ENCODE results near the gene NSUN5. TPM values are rescaled to one million over a fixed set of nuclear protein-coding genes. Genes with fewer than 3 reads are reported as not detected.
"Not testable (repeated sequence)": the region's sequence is repeated elsewhere in the genome, so short reads cannot be mapped to it uniquely, and the experiment has no call there.

The NSUN5 gene
- polyA plus RNA-seq, 1 experiment = 13.6 TPM

DNA sequence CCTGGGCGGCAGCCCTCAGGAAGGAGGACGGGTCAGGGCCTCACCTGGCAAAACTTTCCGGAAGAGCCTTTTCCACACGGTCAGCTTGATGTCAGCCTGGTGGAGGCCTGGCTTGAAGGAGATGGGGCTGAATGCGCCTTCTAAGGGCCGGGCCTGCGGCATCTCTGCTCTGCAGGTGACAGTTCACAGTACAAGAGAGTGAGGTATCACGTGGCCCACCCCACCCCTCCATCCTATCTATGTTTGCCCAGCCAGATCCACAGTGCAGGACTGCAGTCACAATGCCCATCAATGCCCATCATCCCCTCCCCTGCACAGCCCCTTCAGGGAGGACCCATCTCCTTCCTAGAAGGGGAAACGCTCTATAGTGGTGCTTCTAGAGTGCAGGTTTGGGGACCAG lies 7.9 kb upstream of the NSUN5 start:
- H3K27me3 ChIP-seq (ENCODE audit: control insufficient read depth, insufficient read depth, low read length) = peaks cover 2% of the 10 kb centered on the region
- TF ChIP-seq, protein P1, sequence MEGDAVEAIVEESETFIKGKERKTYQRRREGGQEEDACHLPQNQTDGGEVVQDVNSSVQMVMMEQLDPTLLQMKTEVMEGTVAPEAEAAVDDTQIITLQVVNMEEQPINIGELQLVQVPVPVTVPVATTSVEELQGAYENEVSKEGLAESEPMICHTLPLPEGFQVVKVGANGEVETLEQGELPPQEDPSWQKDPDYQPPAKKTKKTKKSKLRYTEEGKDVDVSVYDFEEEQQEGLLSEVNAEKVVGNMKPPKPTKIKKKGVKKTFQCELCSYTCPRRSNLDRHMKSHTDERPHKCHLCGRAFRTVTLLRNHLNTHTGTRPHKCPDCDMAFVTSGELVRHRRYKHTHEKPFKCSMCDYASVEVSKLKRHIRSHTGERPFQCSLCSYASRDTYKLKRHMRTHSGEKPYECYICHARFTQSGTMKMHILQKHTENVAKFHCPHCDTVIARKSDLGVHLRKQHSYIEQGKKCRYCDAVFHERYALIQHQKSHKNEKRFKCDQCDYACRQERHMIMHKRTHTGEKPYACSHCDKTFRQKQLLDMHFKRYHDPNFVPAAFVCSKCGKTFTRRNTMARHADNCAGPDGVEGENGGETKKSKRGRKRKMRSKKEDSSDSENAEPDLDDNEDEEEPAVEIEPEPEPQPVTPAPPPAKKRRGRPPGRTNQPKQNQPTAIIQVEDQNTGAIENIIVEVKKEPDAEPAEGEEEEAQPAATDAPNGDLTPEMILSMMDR (IDR thresholded peaks at IDR 0.05; ENCODE audit: low read depth, low read length) = no peak
- H3K4me3 ChIP-seq (ENCODE audit: low read depth, low read length) = no peak overlapping the region
- H3K27ac ChIP-seq (ENCODE audit: low read depth, low read length) = no peak overlapping the region
- no peaks in the 10 kb centered on the region; the same call in 1 of the 2 replicates for H3K9me3 ChIP-seq (ENCODE audit: control insufficient read depth, insufficient read depth, low read length)
- DNase-seq (ENCODE audit: low read depth, low spot score) = no peak
- ChIA-PET CTCF (interaction anchor here (1.5 kb wide), 1 partner anchor 135 kb away, joined by 11 read pairs; no protein-coding TSS in a partner anchor), POLR2A (no interaction called here)

DNA sequence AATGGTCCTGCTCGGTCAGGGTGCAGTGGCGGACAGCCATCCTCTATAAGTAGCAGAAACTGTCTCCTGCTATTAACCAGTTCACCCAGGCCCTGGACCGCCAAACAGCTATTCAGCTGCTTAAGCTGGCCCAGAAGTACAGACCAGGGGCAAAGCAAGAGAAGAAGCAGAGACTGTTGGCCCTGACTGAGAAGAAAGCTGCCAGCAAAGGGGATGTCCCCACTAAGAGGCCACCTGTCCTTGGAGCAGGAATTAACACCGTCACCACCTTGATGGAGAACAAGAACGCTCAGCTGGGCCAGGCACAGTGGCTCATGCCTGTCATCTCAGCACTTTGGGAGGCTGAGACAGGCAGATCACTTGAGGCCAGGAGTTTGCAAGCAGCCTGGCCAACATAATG lies 5.6 kb upstream of the NSUN5 start:
- Histone ChIP-seq H3K27me3 (ENCODE audit: control insufficient read depth, insufficient read depth, low read length) (no peaks in the 10 kb centered on the region), H3K9me3 (ENCODE audit: control insufficient read depth, insufficient read depth, low read length) (no peaks in the 10 kb centered on the region; the same call in 1 of the 2 replicates), H3K4me3 (ENCODE audit: low read depth, low read length) (no peak overlapping the region), H3K27ac (ENCODE audit: low read depth, low read length) (no peak overlapping the region)
- CTCF ChIA-PET = interaction anchor here (1.0 kb wide), 1 partner anchor 10 kb away, joined by 4 read pairs; no protein-coding TSS in a partner anchor
- TF ChIP-seq, protein P1 (IDR thresholded peaks at IDR 0.05; ENCODE audit: low read depth, low read length) = no peak
- no peak for DNase-seq (ENCODE audit: low read depth, low spot score)
- POLR2A ChIA-PET = no interaction called here

DNA sequence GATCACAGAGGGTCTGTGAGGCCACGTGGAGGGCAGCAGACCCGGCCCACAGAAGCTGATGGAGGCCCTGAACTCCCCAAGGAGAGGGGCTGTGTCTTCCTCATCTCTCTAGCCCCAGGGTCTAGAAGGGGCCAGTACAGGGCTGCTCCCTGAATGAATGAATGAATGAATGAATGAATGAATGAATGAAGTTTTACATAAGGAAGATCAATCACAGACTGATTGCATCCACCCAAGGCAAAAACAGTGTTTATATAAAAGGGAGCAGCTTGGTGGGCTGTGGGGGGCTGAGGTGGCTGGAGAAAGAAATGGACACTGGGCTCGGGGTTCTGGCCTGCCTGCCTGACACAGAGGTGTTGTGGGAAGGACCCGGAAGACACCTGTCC lies 4.9 kb upstream of the NSUN5 start:
- Histone ChIP-seq H3K27ac (ENCODE audit: low read depth, low read length) (no peak overlapping the region), H3K4me3 (ENCODE audit: low read depth, low read length) (no peak overlapping the region), H3K27me3 (ENCODE audit: control insufficient read depth, insufficient read depth, low read length) (no peaks in the 10 kb centered on the region), H3K9me3 (ENCODE audit: control insufficient read depth, insufficient read depth, low read length) (no peaks in the 10 kb centered on the region; the same call in 1 of the 2 replicates)
- CTCF ChIA-PET = interaction anchor here (1.1 kb wide), 1 partner anchor 11 kb away, joined by 5 read pairs; no protein-coding TSS in a partner anchor
- TF ChIP-seq, protein P1 (IDR thresholded peaks at IDR 0.05; ENCODE audit: low read depth, low read length) = no peak
- POLR2A ChIA-PET = no interaction called here
- no peak for DNase-seq (ENCODE audit: low read depth, low spot score)

DNA sequence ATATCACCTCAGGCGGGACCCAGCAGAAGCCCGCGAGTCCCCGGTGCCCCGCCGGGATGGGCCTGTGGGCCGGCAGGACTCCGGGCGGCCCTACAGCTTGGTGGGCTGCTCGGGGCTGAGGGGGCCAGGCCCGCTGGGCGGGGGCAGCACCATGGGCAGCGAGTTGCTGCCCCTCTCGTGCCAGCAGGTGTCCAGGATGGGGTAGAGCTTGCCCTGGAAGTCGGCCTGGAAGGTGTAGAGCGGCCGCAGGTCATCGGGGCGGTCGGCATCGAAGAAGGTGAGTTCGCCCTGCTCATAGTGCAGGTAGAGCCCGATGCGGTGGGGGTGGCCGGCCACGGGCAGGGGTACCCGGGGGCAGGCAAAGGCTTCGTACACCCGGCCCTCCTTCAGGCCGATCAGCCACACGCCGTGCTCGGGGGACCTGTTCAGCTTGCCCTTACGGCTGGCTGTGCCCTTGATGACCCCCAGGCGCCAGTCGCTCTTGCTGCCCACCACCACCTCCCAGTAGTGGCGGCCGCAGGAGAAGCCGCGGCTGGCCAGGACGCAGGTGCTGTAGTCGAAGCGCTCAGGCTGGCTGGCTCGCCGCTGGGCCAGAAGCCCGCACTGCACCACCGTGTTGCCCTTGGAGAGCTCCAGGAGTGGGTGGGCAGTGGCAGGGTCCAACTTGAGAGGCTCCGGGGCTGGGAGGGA lies 4.3 kb upstream of the NSUN5 start:
- ChIA-PET CTCF (interaction anchor here (1.1 kb wide), 1 partner anchor 11 kb away, joined by 5 read pairs; no protein-coding TSS in a partner anchor), POLR2A (no interaction called here)
- Histone ChIP-seq H3K27ac (ENCODE audit: low read depth, low read length) (no peak overlapping the region), H3K27me3 (ENCODE audit: control insufficient read depth, insufficient read depth, low read length) (no peaks in the 10 kb centered on the region), H3K9me3 (ENCODE audit: control insufficient read depth, insufficient read depth, low read length) (no peaks in the 10 kb centered on the region; the same call in 1 of the 2 replicates), H3K4me3 (ENCODE audit: low read depth, low read length) (no peak overlapping the region)
- DNase-seq (ENCODE audit: low read depth, low spot score) = no peak
- TF ChIP-seq, protein P1 (IDR thresholded peaks at IDR 0.05; ENCODE audit: low read depth, low read length) = no peak

DNA sequence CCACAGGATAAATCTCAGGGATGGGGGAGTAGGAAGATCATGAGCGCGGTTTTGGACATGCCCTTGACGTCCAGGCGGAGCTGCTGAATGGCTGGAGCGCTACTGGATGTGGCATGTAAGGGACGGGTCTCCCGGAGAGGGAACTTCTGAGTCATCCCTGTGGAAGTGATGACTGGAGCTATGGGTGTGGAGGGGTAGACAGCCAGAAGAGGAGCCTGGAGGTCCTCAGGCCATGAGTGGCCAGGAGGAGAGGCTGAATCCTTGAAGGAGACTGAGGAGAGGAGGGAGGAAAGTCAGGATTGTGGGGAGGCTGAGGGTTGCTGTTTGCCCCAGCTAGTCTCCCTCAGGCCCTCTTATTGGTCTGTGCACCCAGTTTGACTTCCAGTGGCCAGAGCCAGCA lies 2.8 kb upstream of the NSUN5 start:
- H3K27me3 ChIP-seq (ENCODE audit: control insufficient read depth, insufficient read depth, low read length); H3K4me3 ChIP-seq (ENCODE audit: low read depth, low read length); H3K9me3 ChIP-seq (ENCODE audit: control insufficient read depth, insufficient read depth, low read length); POLR2A ChIA-PET; DNase-seq (ENCODE audit: low read depth, low spot score); H3K27ac ChIP-seq (ENCODE audit: low read depth, low read length): not testable (repeated sequence)
- CTCF ChIA-PET = interaction anchor here (1.2 kb wide), 1 partner anchor 140 kb away, joined by 5 read pairs; no protein-coding TSS in a partner anchor

Measured in AG04450 (cell line).